Tongue (tissue), 2 donors: ENCODE results near the gene GSK3A. TPM values are rescaled to one million over a fixed set of nuclear protein-coding genes. Genes with fewer than 3 reads are reported as not detected.

Experiments
- DNase-seq: peaks from one replicate; pipeline ENCODE4 v3.0.0-alpha.2; 2015
- total RNA-seq: library from RNA; depleted of rRNA; stranded (reverse); fragments of >200 nt; gene quantifications from one replicate; pipeline ENCODE4 v1.2.3, GENCODE V29; 2014

The GSK3A gene
- total RNA-seq, result 23.6 TPM

DNA sequence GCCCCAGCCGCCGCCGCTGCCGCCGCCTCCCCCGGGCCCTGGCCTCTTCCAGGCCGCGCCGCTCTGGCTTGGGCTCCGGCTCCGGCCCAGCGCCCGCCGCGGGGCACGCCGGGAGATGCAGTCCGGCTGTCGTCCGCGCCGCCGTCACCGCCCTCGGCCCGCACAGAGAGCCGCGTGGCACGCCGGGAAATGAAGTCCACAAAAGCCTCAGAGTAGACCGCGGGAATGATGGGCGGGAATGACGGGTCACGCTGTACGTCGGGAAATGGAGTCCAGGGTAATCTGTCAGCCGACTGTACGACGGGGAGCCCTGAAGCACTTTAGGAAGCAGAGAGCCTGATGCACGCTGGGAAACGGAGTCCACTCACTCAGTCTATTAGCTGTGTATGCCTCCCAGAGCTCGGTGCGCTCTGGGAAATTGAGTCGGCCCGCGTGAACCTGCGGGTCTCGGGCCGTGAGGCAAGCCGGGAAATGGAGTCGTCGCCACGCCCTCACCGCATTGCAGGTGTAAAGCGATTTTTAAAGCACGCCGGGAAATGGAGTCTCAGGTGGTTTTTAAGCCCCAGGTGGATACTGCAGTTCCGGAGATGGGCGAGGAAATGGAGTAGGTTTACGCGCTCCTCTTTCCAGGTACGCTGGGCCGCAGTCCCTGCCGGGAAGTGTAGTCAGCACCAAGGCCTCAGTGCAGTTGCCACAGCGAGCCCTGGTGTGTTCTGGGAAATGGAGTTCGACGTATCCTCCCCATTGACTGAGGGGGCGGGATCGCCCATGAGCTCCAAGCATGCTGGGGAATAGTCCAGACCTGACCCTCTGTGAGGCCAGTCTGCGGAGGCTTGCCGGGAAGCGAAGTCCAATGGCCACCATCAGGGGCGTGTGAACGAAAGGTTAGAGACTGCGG lies at the start of gene GSK3A:
Gene GSK3A (minus strand): TSS at position 91 of the 898 bp plus-strand sequence. CDS start 137 bp downstream, outside the sequence.
- peak; percentile 100 for DNase-seq

DNA sequence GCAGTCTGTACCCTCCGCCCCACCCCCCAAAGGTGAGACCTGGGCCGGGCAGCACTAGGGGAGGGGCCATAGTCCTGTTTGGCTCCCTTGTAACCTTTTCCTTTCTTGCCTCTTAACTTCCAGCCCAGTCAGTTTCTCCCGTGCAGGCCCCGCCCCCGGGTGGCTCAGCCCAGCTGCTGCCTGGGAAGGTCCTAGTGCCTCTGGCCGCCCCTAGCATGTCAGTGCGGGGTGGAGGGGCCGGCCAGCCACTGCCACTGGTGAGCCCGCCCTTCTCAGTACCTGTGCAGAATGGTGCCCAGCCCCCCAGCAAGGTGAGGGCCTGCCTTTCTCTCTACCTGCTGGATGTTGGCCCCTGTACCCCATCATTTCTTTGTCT lies 49.0 kb upstream of the GSK3A start:
- no peak for DNase-seq

DNA sequence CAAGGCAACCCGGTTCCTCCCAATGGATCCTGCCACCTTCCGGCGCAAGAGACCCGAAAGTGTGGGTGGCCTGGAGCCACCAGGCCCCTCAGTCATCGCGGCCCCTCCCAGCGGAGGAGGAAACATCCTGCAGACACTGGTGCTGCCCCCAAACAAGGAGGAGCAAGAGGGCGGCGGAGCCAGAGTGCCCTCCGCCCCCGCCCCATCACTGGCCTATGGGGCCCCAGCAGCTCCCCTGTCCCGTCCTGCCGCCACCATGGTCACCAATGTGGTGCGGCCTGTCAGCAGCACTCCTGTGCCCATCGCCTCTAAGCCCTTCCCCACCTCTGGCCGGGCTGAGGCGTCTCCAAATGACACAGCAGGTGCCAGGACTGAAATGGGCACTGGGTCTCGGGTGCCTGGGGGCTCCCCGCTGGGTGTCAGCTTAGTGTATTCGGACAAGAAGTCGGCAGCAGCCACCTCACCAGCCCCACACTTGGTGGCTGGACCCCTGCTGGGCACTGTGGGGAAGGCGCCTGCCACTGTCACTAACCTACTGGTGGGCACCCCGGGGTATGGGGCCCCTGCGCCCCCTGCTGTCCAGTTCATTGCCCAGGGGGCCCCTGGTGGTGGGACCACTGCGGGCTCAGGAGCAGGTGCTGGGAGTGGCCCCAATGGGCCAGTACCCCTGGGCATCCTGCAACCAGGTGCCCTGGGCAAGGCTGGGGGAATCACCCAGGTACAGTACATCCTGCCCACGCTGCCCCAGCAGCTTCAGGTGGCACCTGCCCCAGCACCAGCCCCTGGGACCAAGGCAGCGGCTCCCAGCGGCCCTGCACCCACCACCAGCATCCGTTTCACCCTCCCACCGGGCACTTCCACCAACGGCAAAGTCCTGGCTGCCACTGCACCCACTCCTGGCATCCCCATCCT lies 48.4 kb upstream of the GSK3A start:
- no peak for DNase-seq

DNA sequence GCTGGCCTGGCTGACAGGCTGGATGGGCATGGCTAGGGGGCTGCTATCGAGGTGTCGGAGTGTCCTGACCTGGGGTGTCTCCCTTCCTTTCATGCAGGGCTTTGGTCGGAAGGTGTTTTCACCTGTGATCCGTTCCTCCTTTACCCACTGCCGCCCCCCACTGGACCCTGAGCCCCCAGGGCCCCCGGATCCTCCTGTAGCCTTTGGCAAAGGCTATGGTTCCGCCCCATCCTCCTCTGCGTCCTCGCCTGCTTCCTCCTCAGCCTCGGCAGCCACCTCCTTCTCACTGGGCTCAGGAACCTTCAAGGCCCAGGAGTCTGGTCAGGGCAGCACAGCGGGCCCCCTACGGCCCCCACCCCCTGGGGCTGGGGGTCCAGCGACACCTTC lies 47.7 kb upstream of the GSK3A start:
- DNase-seq, result no peak

DNA sequence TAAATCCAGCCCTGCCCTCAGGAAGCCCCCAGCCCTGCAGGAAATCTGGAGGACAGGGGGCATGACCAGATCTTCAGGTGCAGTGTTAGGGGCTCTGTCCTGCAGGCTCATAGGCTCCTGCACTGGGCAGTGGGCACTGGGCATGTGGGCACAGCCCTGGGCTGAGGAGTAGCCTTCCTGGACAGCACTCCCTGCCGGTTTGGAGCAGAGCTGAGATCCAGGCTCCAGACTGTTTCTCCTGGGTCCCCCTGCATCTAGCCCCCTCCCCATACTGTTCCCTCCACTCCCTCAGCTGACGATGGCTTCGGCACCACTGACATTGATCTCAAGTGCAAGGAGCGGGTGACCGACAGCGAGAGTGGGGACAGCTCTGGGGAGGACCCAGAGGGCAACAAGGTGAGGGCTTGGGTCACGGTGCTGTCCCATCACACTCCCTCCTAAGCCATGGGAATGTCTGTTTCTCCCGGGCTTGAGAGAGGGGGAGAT lies 47.2 kb upstream of the GSK3A start:
- DNase-seq, result no peak

DNA sequence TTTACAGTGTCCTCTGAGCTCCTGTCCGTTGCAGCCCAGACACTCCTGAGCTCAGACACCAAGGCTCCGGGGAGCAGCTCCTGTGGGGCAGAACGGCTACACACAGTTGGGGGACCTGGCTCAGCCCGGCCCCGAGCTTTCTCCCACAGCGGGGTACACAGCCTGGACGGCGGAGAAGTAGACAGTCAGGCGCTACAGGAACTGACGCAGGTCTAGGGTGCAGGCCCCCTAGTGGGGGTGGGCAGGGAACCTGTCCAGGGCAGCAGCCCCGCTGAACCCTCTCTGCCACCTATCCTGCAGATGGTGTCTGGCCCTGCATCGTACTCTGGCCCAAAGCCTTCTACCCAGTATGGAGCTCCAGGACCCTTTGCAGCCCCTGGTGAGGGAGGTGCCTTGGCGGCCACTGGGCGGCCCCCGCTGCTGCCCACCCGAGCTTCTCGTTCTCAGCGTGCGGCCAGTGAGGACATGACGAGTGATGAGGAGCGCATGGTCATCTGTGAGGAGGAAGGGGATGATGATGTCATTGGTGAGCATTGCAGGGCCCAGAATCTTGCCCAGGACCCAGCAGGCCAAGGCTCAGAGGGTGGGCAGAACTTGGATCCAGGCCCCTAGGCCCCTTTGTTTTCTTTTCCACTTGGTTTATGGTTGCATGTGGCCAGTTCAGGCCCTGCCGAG lies 46.6 kb upstream of the GSK3A start:
- no peak for DNase-seq

DNA sequence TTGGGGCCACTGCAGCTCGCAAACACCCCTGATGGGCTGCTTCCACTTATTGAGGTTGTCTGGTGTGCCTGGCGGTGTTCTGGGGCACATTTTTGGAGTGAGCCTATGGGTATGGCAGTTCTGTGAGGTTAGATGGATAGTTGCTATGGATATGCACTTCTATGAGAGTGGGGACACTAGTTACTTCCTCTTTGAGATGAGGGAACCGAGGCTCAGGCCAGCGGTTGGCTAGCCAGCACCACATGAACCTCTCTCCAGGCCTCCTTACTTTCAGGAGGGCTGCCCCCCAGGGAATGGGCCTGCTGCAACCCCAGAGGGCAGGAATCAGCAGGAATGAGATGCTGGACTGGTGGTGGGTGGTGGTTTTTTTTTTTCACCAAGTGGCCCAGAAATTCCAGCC lies 46.0 kb upstream of the GSK3A start:
- DNase-seq, result no peak

DNA sequence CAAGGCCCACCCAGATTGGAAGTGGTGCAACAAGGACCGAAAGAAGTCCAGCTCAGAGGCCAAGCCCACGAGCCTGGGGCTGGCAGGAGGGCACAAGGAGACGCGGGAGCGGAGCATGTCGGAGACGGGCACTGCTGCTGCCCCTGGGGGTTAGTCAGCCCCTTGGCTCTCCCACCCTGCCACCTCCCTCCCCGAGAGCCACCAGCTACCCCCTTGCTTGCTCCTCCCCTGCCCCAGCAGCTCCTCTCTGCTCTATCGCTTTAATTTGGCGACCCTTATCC lies 45.4 kb upstream of the GSK3A start:
- DNase-seq, result no peak

DNA sequence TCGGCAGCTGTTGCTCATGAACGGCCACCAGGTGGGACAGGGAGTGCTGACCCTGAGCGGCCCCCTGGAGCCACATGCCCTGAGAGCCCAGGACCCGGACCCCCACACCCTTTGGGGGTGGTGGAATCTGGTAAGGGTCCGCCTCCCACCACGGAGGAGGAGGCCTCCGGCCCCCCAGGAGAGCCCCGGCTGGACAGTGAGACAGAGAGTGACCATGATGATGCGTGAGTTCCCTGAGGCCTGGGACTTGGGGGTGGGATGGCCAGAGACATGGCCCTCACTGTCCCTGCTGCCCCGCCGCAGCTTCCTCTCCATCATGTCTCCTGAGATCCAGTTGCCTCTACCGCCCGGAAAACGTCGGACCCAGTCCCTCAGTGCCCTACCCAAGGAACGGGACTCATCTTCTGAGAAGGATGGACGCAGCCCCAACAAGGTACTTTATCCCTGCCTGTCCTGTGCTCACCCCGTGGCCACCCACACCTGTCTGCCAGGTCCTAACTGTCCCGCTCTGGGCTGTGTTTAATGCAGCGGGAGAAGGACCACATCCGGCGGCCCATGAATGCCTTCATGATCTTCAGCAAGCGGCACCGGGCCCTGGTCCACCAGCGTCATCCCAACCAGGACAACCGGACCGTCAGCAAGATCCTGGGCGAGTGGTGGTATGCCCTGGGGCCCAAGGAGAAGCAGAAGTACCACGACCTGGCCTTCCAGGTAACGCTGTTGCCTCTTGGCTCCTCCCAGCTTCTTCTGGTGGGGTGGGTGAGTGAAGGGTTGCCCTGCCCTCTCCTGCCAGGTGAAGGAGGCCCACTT lies 44.8 kb upstream of the GSK3A start:
- DNase-seq, result no peak

DNA sequence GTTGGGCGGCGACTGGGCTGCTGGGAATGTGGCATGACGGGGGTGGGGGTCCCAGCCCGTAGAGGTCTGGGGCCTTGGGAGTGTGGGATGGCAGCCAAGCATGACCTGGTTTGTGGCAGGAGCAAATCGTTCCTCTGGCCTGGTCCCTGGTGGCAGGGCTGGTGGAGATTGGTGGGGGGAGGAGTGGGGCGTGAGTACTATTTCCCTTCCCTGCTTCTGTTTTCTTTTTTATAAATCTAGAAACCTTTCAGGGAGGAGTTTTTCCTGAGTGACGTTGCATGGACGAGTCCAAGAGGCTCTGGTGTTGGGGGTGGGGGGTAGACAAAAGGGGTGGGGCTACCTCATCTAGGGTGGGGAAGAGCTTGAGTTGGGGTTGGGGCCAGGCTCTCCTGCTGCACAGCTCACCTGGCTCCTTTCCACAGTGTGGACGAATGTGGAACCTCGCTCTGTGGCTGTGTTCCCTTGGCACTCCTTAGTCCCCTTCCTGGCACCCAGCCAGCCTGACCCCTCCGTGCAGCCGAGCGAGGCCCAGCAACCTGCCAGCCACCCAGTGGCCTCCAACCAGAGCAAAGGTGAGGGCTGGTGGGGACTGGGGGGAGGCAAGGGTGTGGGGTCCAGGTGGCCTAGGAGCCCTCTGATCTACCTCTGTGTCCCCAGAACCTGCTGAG lies 44.1 kb upstream of the GSK3A start:
- peak; percentile 73 for DNase-seq

DNA sequence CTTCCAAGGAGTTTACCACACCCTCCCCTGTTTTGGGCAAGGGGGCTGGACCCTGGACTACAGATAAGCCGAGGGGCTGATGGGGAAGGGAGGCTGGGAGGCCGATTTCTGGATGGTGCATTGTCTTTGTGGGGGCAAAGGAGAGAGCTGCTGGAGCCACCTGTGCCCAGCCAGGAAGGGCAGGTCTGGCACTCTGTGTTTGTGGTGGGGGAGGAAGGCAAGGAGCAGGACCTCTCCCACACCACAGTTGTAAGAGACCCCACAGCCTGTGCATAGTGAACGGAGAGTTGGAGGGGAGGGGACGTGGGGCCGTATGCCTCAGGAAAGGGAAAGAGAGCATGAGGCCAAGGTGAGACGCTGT lies 43.6 kb upstream of the GSK3A start:
- DNase-seq, result no peak

DNA sequence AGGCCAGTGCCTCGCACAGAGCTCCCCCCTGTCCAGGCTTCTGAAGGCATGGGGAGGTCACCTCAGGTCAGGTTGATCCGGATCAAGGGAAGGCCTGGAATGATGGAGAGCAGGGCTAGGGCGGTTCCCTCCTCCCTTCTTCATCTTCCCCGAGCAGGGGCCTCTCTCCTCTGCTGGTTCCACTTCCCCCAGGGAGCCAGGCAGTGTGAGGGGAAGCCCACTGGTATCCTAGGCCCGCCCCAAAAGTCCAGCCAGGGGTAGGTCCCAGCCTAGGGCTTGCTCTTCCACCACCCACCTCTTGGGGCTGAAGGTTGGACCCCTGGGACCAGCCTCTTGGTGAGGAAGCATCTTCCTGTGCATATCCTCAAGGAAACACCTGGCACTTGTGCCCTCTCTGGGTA lies 43.1 kb upstream of the GSK3A start:
- no peak for DNase-seq

DNA sequence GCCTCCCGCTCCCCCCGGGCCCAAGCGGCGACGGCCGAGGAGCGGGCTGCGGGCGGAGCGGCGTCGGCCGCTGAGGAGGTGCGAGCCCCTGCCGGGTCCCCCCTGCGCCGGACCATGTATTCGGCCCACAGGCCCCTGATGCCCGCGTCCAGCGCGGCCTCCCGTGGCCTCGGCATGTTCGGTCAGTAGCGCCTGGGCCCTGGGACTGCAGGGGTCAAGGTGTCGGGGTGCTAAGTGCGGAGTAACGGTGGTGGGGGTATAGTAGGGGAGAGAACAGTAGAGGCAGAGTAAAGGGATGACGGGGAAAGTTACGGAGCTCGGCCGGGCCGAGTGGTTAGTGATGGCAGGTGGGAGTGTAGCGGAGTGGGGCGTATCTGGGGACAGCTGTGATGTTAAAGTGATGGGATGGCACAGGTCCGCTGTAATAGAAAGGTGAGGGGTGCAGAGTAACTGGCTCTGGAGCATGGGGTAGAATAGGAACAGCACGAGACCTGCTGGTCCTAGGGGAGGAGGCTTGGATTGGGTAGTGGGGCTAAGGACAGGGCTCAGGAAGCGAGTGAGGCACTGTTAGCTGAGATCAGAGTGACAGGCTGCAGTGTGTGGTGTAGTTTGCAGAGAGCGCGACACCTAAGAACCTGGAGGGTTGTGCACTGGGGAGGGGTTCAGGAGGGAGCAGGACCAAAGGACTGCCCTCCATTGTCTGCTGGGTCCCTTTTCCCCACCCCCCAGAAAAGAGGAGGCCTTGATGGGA lies 42.4 kb upstream of the GSK3A start:
- DNase-seq, result peak; percentile 38

DNA sequence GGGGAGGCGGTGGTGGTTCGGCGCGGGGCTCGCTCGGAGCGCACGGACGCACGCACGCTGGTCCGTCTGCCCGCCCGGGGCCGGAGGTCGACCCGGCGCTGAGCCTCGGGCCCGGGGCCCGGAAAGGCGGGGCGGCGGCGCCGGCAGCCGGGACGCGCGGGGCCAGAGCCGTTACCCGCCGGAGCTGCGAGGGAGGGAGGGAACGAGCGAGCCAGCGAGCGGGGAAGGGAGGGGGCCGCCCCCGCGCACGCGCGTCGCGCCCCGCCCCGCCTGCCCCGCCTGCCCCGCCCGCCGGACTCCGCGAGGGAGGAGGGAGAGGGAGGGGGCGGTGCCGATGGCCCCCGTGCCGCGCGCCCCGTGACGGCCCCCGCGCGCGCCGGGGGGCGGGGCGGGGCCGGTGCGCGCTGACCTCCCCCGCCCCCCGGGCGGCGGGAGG lies 41.7 kb upstream of the GSK3A start:
- DNase-seq, result peak; percentile 91

DNA sequence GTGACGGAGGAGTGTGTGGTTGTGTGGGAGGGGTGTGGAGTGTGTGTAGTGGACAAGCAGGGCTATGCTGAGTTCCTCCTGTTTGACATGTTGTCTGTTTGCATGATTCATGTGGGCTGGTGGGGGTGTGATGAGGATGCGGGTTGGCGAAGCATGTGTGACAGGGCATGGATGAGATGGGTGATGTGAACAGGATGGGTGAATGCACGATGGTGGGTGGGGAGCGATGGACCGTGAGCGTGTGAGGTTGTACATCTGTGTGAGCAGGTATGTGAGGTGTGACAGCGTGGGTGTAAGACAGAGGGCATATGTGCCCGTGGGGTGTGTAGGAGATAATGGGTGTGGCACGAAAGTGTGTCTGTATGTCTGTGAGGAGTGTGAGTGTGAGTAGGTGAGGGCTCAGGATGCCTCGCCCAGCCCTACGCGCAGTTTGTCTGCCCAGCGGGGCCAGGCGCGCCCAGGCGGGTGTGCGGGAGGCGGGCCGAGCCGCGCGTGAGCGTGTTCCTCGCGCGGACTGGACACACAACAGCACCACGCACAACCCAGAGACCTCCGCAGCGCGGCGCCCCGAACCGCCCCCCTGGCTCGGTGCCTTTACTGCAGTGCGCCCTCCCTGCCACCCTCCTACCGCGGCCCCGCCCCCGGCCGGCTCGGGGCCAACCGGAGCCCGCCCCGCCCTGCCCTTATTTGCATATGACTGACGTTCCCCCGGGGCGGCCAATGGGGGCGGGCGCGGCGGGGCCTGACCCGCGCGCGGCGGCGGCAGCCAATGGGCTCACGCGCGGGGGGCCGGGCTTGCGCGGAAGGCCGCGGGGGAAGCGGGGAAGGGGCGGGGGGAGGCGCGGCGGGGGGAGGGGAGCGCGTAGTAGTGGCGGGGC lies 41.0 kb upstream of the GSK3A start:
- peak; percentile 98 for DNase-seq

DNA sequence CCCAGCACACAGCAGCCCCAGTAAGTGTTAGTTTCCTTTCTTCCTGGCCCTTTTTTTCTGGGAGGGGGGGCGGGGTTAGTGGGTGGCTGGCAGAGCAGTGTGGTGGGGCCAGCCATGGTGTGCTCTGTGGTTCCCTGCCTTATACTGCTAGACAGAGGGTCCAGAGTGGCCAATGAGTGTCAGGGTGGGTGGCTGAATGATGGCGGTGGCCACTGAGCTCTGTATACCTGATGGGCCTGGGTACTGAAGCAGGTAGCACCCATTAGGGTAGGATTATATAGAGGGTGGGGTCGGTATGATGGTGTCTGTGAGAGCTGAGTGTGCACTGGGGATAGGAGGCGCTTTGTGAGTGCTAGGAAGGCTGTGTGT lies 40.4 kb upstream of the GSK3A start:
- no peak for DNase-seq

DNA sequence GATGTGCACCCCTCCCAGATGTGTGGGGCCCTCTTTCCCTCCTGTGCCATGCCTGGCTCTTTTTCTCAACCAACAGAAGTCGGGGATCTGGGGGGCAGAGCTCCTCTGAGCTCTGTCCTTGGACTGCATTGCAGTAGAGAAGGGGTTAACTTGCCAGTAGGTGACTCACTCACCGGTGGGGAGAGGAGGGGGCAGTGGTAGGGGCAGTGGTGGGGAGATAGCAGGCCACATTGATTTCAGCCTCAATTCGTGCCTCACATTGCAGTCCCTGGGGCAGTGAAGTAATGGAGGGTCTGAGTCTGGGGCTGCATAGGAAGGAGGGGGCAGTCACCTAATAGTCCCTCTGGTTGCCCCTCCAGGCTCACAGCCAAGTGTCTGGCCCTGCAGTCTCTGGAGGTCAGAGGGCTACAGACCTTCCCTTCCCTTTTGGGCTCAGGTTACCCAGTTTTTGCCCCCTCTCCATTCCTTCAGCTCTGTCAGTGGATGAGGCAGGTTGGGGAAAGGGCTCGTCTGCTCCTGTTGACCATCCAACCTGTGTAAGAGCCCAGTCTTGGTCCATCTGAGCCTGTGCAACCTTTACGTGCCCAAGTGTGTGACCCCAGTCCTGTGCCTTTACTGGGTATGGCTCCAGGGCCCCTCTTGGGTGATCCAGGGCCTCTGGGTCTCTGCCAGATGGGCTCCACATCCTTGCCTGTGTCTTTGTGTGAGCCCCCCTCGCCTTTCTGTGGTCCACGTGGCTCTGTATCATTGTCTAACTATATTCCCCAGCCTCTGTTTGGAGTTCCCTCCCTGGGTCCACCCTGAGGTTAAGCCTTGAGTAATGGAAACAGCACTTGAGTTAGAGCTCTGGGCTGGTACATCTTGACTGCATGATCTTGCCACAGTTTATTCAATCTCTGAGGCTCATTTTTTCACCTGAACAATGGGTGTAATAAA lies 39.7 kb upstream of the GSK3A start:
- DNase-seq, result peak; percentile 53

DNA sequence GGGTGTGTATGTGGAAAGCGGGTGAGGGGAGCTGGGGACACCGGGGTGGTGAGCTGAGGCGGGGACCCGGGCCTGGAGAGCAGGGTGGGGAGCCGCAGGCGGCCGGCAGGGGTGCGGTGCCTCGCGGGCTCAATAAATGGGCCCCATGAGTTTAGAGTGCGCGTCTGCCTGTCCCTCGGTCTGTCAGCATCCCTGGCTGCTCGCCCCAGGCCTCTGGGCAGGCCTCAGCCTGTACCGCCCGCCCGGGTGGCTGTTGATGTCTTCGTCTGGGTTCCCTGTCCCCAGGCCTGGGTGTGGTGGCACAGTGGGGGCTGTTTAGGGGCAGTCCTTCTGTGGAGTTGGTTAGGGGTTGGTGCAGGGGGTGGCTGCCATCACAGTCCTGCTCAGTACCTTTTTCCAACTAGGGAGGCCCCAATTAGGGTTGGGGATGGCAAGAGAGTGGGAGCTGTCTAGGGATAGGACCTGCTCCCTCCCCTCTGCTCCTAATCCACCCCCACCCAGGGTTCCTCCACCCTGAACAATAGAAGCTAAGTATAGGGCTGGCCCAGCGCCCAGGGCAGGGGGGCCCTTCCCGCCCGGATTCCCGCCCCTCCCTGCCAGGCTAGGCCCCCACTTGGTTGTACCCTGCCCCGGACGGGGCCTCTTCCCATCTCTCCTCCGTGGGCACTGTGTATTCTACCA lies 38.9 kb upstream of the GSK3A start:
- DNase-seq, result peak; percentile 87
